AG09319 (cell line): ENCODE results near the gene ACADL.

ENCODE experiments used
- DNase-seq: peaks from one replicate; pipeline ENCODE4 v3.0.0-alpha.2; 2010; ENCODE audit warnings: low read depth; ENCODE audit errors: extremely low read depth
- CTCF ChIP-seq: IDR thresholded peaks from 2 replicates; pipeline ENCODE4 v1.5.1; 2011; ENCODE audit warnings: low read depth, mild to moderate bottlenecking, inconsistent platforms, low read length, moderate library complexity

ACADL gene

GRCh38 chr2:210228586-210228985 is 3.3 kb upstream of the ACADL start:
- TF ChIP-seq CTCF: no peak
- no peak for DNase-seq

GRCh38 chr2:210227290-210228088 is 2.2 kb upstream of the ACADL start:
- no peak for TF ChIP-seq CTCF
- no peak for DNase-seq

- no peak for DNase-seq
- TF ChIP-seq CTCF: no peak
Observed at GRCh38 chr2:210226223-210226622, 976 bp upstream of the ACADL start.

- DNase-seq: no peak
- no peak for TF ChIP-seq CTCF
Observed at GRCh38 chr2:210224591-210224940, 681 bp downstream of the ACADL start.

- no peak for TF ChIP-seq CTCF
Observed at GRCh38 chr2:210215120-210215519, 10.1 kb downstream of the ACADL start.

GRCh38 chr2:210210185-210210584 is 15.1 kb downstream of the ACADL start:
- DNase-seq: no peak
- TF ChIP-seq CTCF: no peak

More at GRCh38 chr2:210215120-210215519, 10.1 kb downstream of the ACADL start:
- DNase-seq: no peak

- no peak for DNase-seq
- no peak for TF ChIP-seq CTCF
Observed at GRCh38 chr2:210207929-210208328, 17.3 kb downstream of the ACADL start.
